Astrocyte of the cerebellum (primary cell): Measurements from ENCODE around the gene CD6.

Experiments used
- DNase-seq: peaks from one replicate; pipeline ENCODE4 v3.0.0-alpha.2; 2011; ENCODE audit warnings: low read depth
- H3K4me3 ChIP-seq: 2 replicates; pipeline ENCODE4 v1.5.1; 2011; ENCODE audit warnings: mild to moderate bottlenecking, low read depth, low read length, moderate library complexity
- CTCF ChIP-seq: IDR thresholded peaks from 2 replicates; pipeline ENCODE4 v1.5.1; 2012; ENCODE audit warnings: low read length, low read depth, moderate library complexity, mild to moderate bottlenecking; ENCODE audit errors: missing control alignments
- in situ Hi-C: cut with HindIII; loops from 2 replicates; pipeline ENCODE4 v1.10.0; 2017; ENCODE audit warnings: low sequenced_read_pairs

Gene CD6

GRCh38 chr11:61004180-61004611, 32.7 kb downstream of the CD6 start:
- in situ Hi-C loops = no loop called here
- H3K4me3 ChIP-seq = no peak overlapping the region
- peak; percentile 80 for DNase-seq
- TF ChIP-seq CTCF = no peak

DNA sequence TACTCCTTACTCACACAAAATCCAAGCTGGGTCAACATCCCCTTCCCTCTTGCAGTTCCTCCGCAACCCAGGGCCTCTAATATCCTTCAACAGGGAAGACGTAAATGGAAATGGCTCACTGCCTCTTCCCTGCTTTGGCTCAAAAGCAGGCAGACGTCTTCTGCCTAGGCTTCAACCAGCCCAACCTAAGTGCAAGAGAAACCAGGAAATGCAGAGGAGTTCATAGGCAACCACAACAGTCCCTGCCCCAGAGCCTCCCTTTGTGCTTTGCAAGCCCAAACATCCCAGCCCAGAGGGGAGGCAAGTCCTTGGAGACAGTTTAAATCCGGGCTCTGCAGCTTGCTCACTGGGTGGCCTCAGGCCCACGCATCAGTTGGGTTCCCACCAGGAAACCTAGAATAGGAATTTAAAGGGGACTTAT, 33.3 kb downstream of the CD6 start:
- TF ChIP-seq CTCF = no peak
- no peak overlapping the region for H3K4me3 ChIP-seq
- no peak for DNase-seq
- in situ Hi-C loops = loop anchor here (5.0 kb wide), 1 partner anchor 38 kb away; no protein-coding TSS in a partner anchor

DNA sequence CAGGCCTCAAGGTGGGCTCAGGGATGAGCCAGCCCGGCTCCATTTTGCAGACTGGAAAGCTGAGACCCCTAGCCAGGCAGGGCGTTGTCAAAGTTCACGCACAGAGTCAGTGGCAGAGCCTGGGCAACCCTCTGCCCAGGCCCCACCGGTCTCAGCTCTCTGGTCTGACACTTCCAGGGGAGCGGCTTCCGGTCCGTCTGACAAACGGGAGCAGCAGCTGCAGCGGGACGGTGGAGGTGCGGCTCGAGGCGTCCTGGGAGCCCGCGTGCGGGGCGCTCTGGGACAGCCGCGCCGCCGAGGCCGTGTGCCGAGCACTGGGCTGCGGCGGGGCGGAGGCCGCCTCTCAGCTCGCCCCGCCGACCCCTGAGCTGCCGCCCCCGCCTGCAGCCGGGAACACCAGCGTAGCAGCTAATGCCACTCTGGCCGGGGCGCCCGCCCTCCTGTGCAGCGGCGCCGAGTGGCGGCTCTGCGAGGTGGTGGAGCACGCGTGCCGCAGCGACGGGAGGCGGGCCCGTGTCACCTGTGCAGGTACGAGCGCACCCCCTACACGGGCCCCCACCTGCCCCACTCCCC, 36.0 kb downstream of the CD6 start:
- in situ Hi-C loops = loop anchor here (5.0 kb wide), 1 partner anchor 35 kb away; no protein-coding TSS in a partner anchor
- H3K4me3 ChIP-seq = peak overlapping the region; percentile 19
- no peak for TF ChIP-seq CTCF
- DNase-seq = no peak

DNA sequence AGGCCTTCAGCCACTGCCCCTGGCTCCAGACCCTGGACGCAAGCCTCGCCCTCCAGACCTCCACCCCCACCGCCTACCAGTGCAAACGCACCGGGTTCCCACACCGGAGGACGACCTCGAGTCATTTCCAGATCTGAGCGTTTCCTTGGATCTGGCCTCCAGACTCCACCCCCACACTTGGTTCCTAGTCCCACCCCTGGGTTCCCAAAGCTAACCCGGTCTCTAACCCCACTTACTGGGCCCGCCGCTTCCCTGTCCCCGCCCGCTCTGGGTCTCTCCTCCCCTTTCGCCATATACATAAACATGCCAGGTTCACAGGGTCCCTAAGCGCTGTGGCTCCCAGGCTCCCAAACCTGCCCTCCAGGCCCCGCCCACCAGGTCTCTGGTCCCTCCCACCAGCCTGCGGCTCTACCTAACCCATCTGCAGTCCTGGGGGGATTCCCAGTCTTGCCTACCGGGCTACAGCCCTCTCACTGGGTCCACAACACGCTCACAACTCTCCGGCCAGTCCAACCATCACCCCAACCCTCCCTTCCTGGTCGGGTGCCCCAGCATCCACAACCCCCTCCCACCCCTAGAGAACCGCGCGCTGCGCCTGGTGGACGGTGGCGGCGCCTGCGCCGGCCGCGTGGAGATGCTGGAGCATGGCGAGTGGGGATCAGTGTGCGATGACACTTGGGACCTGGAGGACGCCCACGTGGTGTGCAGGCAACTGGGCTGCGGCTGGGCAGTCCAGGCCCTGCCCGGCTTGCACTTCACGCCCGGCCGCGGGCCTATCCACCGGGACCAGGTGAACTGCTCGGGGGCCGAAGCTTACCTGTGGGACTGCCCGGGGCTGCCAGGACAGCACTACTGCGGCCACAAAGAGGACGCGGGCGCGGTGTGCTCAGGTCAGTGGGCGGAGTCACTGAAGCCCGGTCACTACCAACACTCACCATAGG, 36.7 kb downstream of the CD6 start:
- no peak for TF ChIP-seq CTCF
- peak overlapping the region; percentile 19 for H3K4me3 ChIP-seq
- in situ Hi-C loops = loop anchor here (5.0 kb wide), 1 partner anchor 34 kb away; no protein-coding TSS in a partner anchor
- no peak for DNase-seq

- no peak overlapping the region for H3K4me3 ChIP-seq
- DNase-seq = no peak
- no peak for TF ChIP-seq CTCF
- in situ Hi-C loops = loop anchor here (5.0 kb wide), 1 partner anchor 33 kb away; no protein-coding TSS in a partner anchor
Measured at GRCh38 chr11:61008971-61009370, 37.5 kb downstream of the CD6 start.

DNA sequence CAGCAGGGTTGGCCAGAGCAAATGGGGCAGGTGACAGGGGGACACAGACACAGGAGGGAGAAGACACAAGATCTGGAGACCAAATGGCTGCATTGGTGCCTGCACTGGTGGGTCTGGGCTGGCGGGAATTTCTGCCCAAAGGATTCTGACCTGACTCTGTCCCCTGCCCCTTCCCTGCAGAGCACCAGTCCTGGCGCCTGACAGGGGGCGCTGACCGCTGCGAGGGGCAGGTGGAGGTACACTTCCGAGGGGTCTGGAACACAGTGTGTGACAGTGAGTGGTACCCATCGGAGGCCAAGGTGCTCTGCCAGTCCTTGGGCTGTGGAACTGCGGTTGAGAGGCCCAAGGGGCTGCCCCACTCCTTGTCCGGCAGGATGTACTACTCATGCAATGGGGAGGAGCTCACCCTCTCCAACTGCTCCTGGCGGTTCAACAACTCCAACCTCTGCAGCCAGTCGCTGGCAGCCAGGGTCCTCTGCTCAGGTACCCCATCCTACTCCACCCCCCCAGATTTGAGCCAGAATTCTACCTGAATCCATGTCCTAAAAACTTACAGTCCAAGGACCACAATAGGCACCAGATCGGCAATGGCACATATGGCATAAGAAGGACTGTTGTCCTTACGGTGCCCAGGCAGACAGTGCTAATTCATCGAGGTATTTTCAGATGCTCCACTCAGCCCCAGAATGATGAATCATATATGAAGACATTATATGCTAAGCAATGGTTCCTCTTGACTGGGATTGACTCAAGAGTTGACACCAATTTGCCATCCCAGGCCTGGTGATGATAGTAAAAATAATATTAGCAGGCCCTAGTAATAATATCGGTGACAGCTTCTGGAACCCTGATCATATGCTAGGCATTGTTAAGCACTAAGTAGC, 38.2 kb downstream of the CD6 start:
- H3K4me3 ChIP-seq = no peak overlapping the region
- DNase-seq = no peak
- TF ChIP-seq CTCF = no peak
- in situ Hi-C loops = loop anchor here (5.0 kb wide), 1 partner anchor 33 kb away; no protein-coding TSS in a partner anchor
